MM.1S (cell line): ENCODE results near the gene SIGLEC5.

Source experiments
- DNase-seq: peaks from one replicate; pipeline ENCODE4 v3.0.0-alpha.2; 2015
- H2AFZ ChIP-seq: fragments of 300-600 bp; sonication (generic); 2 replicates; pipeline ENCODE4 v1.6.0; 2016; ENCODE audit warnings: antibody characterized with exemption, low read length
- H3F3A ChIP-seq: fragments of 300-600 bp; sonication (generic); 2 replicates; pipeline ENCODE4 v1.6.1; 2016; ENCODE audit warnings: mild to moderate bottlenecking, antibody characterized with exemption, low read length, moderate library complexity, mixed read lengths; ENCODE audit not compliant: insufficient read depth
- H3K27ac ChIP-seq: fragments of 300-600 bp; sonication (generic); 2 replicates; pipeline ENCODE4 v1.5.1; 2016; ENCODE audit warnings: mild to moderate bottlenecking, low read length
- H3K27me3 ChIP-seq: fragments of 300-600 bp; sonication (generic); replicated peaks from 2 replicates; pipeline ENCODE4 v1.6.0; 2016; ENCODE audit warnings: low read length; ENCODE audit not compliant: insufficient read depth
- H3K36me3 ChIP-seq: fragments of 300-600 bp; sonication (generic); replicated peaks from 2 replicates; pipeline ENCODE4 v1.6.1; 2016; ENCODE audit warnings: mild to moderate bottlenecking, low read length, mixed read lengths; ENCODE audit not compliant: insufficient read depth
- H3K4me1 ChIP-seq: fragments of 300-600 bp; sonication (generic); 2 replicates; pipeline ENCODE4 v1.6.1; 2016; ENCODE audit warnings: low read length, mixed read lengths
- H3K4me2 ChIP-seq: fragments of 300-600 bp; sonication (generic); 2 replicates; pipeline ENCODE4 v1.6.0; 2016; ENCODE audit warnings: low read depth, low read length
- H3K4me3 ChIP-seq: fragments of 300-600 bp; sonication (generic); 2 replicates; pipeline ENCODE4 v1.5.1; 2016; ENCODE audit warnings: low read length, mixed read lengths
- H3K79me2 ChIP-seq: fragments of 300-600 bp; sonication (generic); 2 replicates; pipeline ENCODE4 v1.6.1; 2016; ENCODE audit warnings: mixed run types, low read length, mixed read lengths
- H3K9ac ChIP-seq: fragments of 300-600 bp; sonication (generic); 2 replicates; pipeline ENCODE4 v1.6.1; 2016; ENCODE audit warnings: low read length, mixed read lengths
- H3K9me2 ChIP-seq: fragments of 300-600 bp; sonication (generic); replicated peaks from 2 replicates; pipeline ENCODE4 v1.6.1; 2016; ENCODE audit warnings: mild to moderate bottlenecking, low read length, mixed read lengths; ENCODE audit not compliant: insufficient read depth
- H3K9me3 ChIP-seq: fragments of 300-600 bp; sonication (generic); replicated peaks from 2 replicates; pipeline ENCODE4 v1.6.1; 2016; ENCODE audit warnings: mild to moderate bottlenecking, low read length, mixed read lengths; ENCODE audit not compliant: insufficient read depth
- H4K20me1 ChIP-seq: fragments of 300-600 bp; sonication (generic); 2 replicates; pipeline ENCODE4 v1.6.1; 2016; ENCODE audit warnings: mild to moderate bottlenecking, low read length, moderate library complexity, mixed read lengths; ENCODE audit not compliant: insufficient read depth
- EZH2 ChIP-seq: fragments of 300-600 bp; sonication (generic); optimal IDR thresholded peaks from 2 replicates; pipeline ENCODE3; 2017; ENCODE audit warnings: low read depth, mild to moderate bottlenecking, antibody characterized with exemption, low read length, mixed read lengths
- EZH2phosphoT487 ChIP-seq: fragments of 300-600 bp; sonication (generic); IDR thresholded peaks from 2 replicates; pipeline ENCODE4 v1.6.1; 2018; ENCODE audit warnings: antibody characterized with exemption, low read length
- TF ChIP-seq, protein P1 (sequence below): fragments of 300-600 bp; sonication (generic); IDR thresholded peaks from 2 replicates; pipeline ENCODE4 v1.5.1; 2016; ENCODE audit warnings: antibody characterized with exemption, low read length, mixed read lengths

Gene SIGLEC5

DNA sequence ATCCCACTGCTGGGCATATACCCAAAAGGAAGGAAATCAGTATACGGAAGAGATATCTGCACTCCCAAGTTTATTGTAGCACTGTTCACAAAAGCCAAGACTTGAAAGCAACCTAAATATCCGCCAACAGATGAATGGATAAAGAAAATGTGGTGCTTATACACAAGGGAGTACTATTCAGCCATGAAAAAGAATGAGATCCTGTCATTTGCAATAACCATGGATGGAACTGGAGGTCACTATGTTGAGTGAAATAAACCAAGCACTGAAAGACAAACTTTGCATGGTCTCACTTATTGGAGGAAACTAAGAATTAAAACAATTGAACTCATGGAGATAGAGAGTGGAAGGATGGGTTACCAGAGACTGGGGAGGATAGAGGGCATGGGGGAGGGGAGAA lies 23.0 kb upstream of the SIGLEC5 start:
- Histone ChIP-seq H3K9me3 (no peaks in the 10 kb centered on the region), H3K4me1 (no peaks in the 10 kb centered on the region), H3K4me3 (no peak overlapping the region), H3K36me3 (no peaks in the 10 kb centered on the region), H3K27ac (no peak overlapping the region), H3F3A (no peaks in the 10 kb centered on the region), H3K9me2 (no peaks in the 10 kb centered on the region), H3K9ac (no peak overlapping the region), H3K79me2 (no peaks in the 10 kb centered on the region), H3K4me2 (no peak overlapping the region), H3K27me3 (no peaks in the 10 kb centered on the region; the same call in 1 of the 2 replicates), H4K20me1 (no peaks in the 10 kb centered on the region), H2AFZ (no peak overlapping the region)
- DNase-seq, result no peak
- TF ChIP-seq, protein P1, sequence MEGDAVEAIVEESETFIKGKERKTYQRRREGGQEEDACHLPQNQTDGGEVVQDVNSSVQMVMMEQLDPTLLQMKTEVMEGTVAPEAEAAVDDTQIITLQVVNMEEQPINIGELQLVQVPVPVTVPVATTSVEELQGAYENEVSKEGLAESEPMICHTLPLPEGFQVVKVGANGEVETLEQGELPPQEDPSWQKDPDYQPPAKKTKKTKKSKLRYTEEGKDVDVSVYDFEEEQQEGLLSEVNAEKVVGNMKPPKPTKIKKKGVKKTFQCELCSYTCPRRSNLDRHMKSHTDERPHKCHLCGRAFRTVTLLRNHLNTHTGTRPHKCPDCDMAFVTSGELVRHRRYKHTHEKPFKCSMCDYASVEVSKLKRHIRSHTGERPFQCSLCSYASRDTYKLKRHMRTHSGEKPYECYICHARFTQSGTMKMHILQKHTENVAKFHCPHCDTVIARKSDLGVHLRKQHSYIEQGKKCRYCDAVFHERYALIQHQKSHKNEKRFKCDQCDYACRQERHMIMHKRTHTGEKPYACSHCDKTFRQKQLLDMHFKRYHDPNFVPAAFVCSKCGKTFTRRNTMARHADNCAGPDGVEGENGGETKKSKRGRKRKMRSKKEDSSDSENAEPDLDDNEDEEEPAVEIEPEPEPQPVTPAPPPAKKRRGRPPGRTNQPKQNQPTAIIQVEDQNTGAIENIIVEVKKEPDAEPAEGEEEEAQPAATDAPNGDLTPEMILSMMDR, result no peak
- no peak for TF ChIP-seq EZH2
- no peak for TF ChIP-seq EZH2phosphoT487

- Histone ChIP-seq H3K9me2 (no peaks in the 10 kb centered on the region), H3K27ac (no peak overlapping the region), H3K4me3 (no peak overlapping the region), H2AFZ (no peak overlapping the region), H3K9me3 (no peaks in the 10 kb centered on the region), H3K36me3 (no peaks in the 10 kb centered on the region), H3K4me1 (no peaks in the 10 kb centered on the region), H3K9ac (no peak overlapping the region), H3K79me2 (no peaks in the 10 kb centered on the region), H4K20me1 (no peaks in the 10 kb centered on the region), H3F3A (no peaks in the 10 kb centered on the region), H3K4me2 (no peak overlapping the region), H3K27me3 (no peaks in the 10 kb centered on the region; the same call in 1 of the 2 replicates)
- DNase-seq, result no peak
- TF ChIP-seq, protein P1, result no peak
- TF ChIP-seq EZH2, result no peak
These were observed 22.1 kb upstream of the SIGLEC5 start for GRCh38 chr19:51652266-51652665.

GRCh38 chr19:51651216-51651846 lies 21.1 kb upstream of the SIGLEC5 start:
- Histone ChIP-seq H3K9ac (no peak overlapping the region), H2AFZ (no peak overlapping the region), H3K79me2 (no peaks in the 10 kb centered on the region), H3K4me3 (no peak overlapping the region), H3K4me1 (no peaks in the 10 kb centered on the region), H3K9me2 (no peaks in the 10 kb centered on the region), H3K27me3 (no peaks in the 10 kb centered on the region; the same call in 1 of the 2 replicates), H3K27ac (no peak overlapping the region), H4K20me1 (no peaks in the 10 kb centered on the region), H3K36me3 (no peaks in the 10 kb centered on the region), H3K9me3 (no peaks in the 10 kb centered on the region), H3F3A (no peaks in the 10 kb centered on the region), H3K4me2 (no peak overlapping the region)
- no peak for DNase-seq
- TF ChIP-seq, protein P1, result no peak
- TF ChIP-seq EZH2, result no peak
